Globus pallidus (tissue), 1 donor: Measurements from ENCODE around the gene TMEM240.
A peak's percentile ranks its signal among the peaks of the same experiment; 100 is the strongest.

Source experiments
- DNase-seq: peaks from one replicate; pipeline ENCODE4 v3.0.0-alpha.2; 2015; ENCODE audit warnings: low spot score

Gene TMEM240

GRCh38 chr1:1540090-1540817 is at the start of gene TMEM240:
Gene TMEM240, minus strand, starts transcription at chr1:1540624. Its CDS starts 278 bp downstream, at chr1:1540346.
- DNase-seq: peak; percentile 60

- no peak for DNase-seq
Observed at GRCh38 chr1:1583347-1584010, 43.1 kb upstream of the TMEM240 start.

GRCh38 chr1:1582585-1583346 is 42.3 kb upstream of the TMEM240 start:
- DNase-seq: no peak

GRCh38 chr1:1578371-1578940 is 38.0 kb upstream of the TMEM240 start:
- no peak for DNase-seq

- no peak for DNase-seq
Observed at GRCh38 chr1:1577367-1578011, 37.1 kb upstream of the TMEM240 start.

- peak; percentile 81 for DNase-seq
Observed at GRCh38 chr1:1574721-1575537, 34.5 kb upstream of the TMEM240 start, which contains the start of gene SSU72. Gene SSU72, minus strand, starts transcription at chr1:1574863. Its CDS starts 306 bp downstream, at chr1:1574557.

- no peak for DNase-seq
Observed at GRCh38 chr1:1573843-1574720, 33.7 kb upstream of the TMEM240 start.

GRCh38 chr1:1569341-1569740 is 28.9 kb upstream of the TMEM240 start:
- DNase-seq: no peak

- DNase-seq: peak; percentile 31
Observed at GRCh38 chr1:1567891-1568291, 27.5 kb upstream of the TMEM240 start.

- no peak for DNase-seq
Observed at GRCh38 chr1:1567152-1567875, 26.9 kb upstream of the TMEM240 start.

- no peak for DNase-seq
Observed at GRCh38 chr1:1565340-1565739, 24.9 kb upstream of the TMEM240 start.

GRCh38 chr1:1564268-1564667 is 23.8 kb upstream of the TMEM240 start:
- no peak for DNase-seq

- no peak for DNase-seq
Observed at GRCh38 chr1:1563688-1564087, 23.3 kb upstream of the TMEM240 start.

- DNase-seq: no peak
Observed at GRCh38 chr1:1562556-1563195, 22.3 kb upstream of the TMEM240 start.

- no peak for DNase-seq
Observed at GRCh38 chr1:1561801-1562470, 21.5 kb upstream of the TMEM240 start.

GRCh38 chr1:1560178-1560577 is 19.8 kb upstream of the TMEM240 start:
- DNase-seq: no peak

- DNase-seq: no peak
Observed at GRCh38 chr1:1559066-1559465, 18.6 kb upstream of the TMEM240 start.

- DNase-seq: no peak
Observed at GRCh38 chr1:1558591-1558990, 18.2 kb upstream of the TMEM240 start.
